HepG2 (cell line): ENCODE measurements around the gene PRSS50. TPM values are rescaled to one million over a fixed set of nuclear protein-coding genes. Genes with fewer than 3 reads are reported as not detected.

Experiments
- ATAC-seq: fragments of 200-7000 bp; cut with Tn5 transposase; 3 replicates; pipeline ENCODE4 v1.9.1; 2020; ENCODE audit warnings: mild to moderate bottlenecking, moderate library complexity
- BruUV-seq: library from RNA; stranded (reverse); fragments of 400-500 nt; replicated peaks from 2 replicates; lab custom pipeline; 2021; lab: Mats Ljungman, UMichigan
- CTCF ChIA-PET: fragments of 300-600 bp; formaldehyde crosslinking; extraction: SDS; loops from one replicate; lab custom pipeline; 2021; ENCODE audit warnings: low total read pairs, inconsistent platforms, low intra/inter-chr PET ratio; lab: Yijun Ruan, JAX
- POLR2A ChIA-PET: fragments of 350-600 bp; sonication (Branson Sonifier 250); formaldehyde crosslinking; loops from one replicate; lab custom pipeline; 2020; ENCODE audit warnings: antibody characterized with exemption, inconsistent platforms; lab: Yijun Ruan, JAX
- DNase-seq: peaks from one replicate; pipeline ENCODE4 v3.0.0-alpha.2; 2015; ENCODE audit warnings: low spot score
- FAIRE-seq: peaks from 3 replicates; lab custom pipeline; 2011; peaks lifted over from hg19 to GRCh38; lab: Jason Lieb, UNC
- H2AFZ ChIP-seq: one replicate; pipeline ENCODE4 v1.6.1; 2011; ENCODE audit warnings: low read length, inconsistent platforms
- H3K27ac ChIP-seq: fragments of 300-600 bp; 3 replicates; pipeline ENCODE4 v1.8.0; 2011; ENCODE audit warnings: mixed run types, mild to moderate bottlenecking, mixed read lengths, low read length, inconsistent platforms; ENCODE audit not compliant: insufficient read depth; ENCODE audit errors: extremely low read length
- H3K27me3 ChIP-seq, 2 experiments: fragments of 200-600 bp in 1 of 2; 2 replicates in 1 of 2; 3 replicates in 1 of 2; pipeline versions ENCODE4 v1.6.0 to v1.8.0; 2011; ENCODE audit warnings: low read length in 2 of 2, mild to moderate bottlenecking in 2 of 2, moderate library complexity in 2 of 2, inconsistent platforms in 1 of 2; ENCODE audit not compliant: insufficient read depth in 2 of 2, control insufficient read depth in 1 of 2
- H3K36me3 ChIP-seq, 2 experiments: fragments of 200-600 bp in 1 of 2; replicated peaks in 1 of 2; 2 replicates in 1 of 2; 3 replicates in 1 of 2; pipeline versions ENCODE4 v1.5.1 to v1.8.0; 2011; ENCODE audit warnings: low read length in 2 of 2, inconsistent platforms in 1 of 2; ENCODE audit not compliant: insufficient read depth in 2 of 2, control insufficient read depth in 1 of 2
- H3K4me1 ChIP-seq: 2 replicates; pipeline ENCODE4 v1.5.1; 2012; ENCODE audit warnings: low read length, inconsistent platforms; ENCODE audit not compliant: insufficient read depth
- H3K4me2 ChIP-seq: 2 replicates; pipeline ENCODE4 v1.6.0; 2011; ENCODE audit warnings: low read depth, low read length, inconsistent platforms
- H3K4me3 ChIP-seq, 3 experiments: fragments of 200-600 bp in 1 of 3; sonication (generic), shearing (Covaris generic) in 1 of 3; replicated peaks in 1 of 3; 2 replicates each; pipeline ENCODE4 v1.5.1; 2011 to 2016; ENCODE audit warnings: low read length in 3 of 3, inconsistent platforms in 2 of 3, low read depth in 2 of 3, mild to moderate bottlenecking in 2 of 3, control low read depth in 1 of 3, mixed read lengths in 1 of 3; ENCODE audit not compliant: insufficient read depth in 1 of 3
- H3K79me2 ChIP-seq: one replicate; pipeline ENCODE4 v1.6.1; 2011; ENCODE audit warnings: low read length, inconsistent platforms; ENCODE audit not compliant: insufficient read depth
- H3K9ac ChIP-seq: 2 replicates; pipeline ENCODE4 v1.6.0; 2011; ENCODE audit warnings: mild to moderate bottlenecking, low read depth, low read length, inconsistent platforms; ENCODE audit not compliant: insufficient read depth
- H3K9me3 ChIP-seq: 2 replicates; pipeline ENCODE4 v1.5.1; 2012; ENCODE audit warnings: mild to moderate bottlenecking, low read length
- H4K20me1 ChIP-seq: 2 replicates; pipeline ENCODE4 v1.6.0; 2011; ENCODE audit warnings: inconsistent platforms, mild to moderate bottlenecking, low read length, moderate library complexity; ENCODE audit not compliant: insufficient read depth
- JARID2 ChIP-seq: sonication (generic); formaldehyde crosslinking; IDR thresholded peaks from 2 replicates; pipeline ENCODE4 v1.8.1; 2023; ENCODE audit warnings: missing genetic modification reagents, inconsistent platforms; ENCODE audit not compliant: insufficient replicate concordance
- LCORL ChIP-seq, 2 experiments: fragments of 450-650 bp in 1 of 2; sonication (generic) in 1 of 2; formaldehyde crosslinking in 1 of 2; IDR thresholded peaks; 2 replicates each; pipeline versions ENCODE4 v1.5.0 to v1.6.1; 2017 to 2020; ENCODE audit warnings: antibody characterized with exemption in 1 of 2, missing genetic modification reagents in 1 of 2
- POLR2AphosphoS5 ChIP-seq: IDR thresholded peaks from 2 replicates; pipeline ENCODE4 v1.6.1; 2012; ENCODE audit warnings: low read depth, low read length
- SP2 ChIP-seq: sonication (generic); formaldehyde crosslinking; IDR thresholded peaks from 2 replicates; pipeline ENCODE4 v1.5.1; 2020; ENCODE audit warnings: mild to moderate bottlenecking, missing genetic modification reagents
- ZKSCAN8 ChIP-seq: IDR thresholded peaks from 2 replicates; pipeline ENCODE4 v1.6.1; 2016; ENCODE audit warnings: borderline replicate concordance, missing genetic modification reagents, missing compliant biosample characterization
- ZNF75D ChIP-seq: sonication (generic); formaldehyde crosslinking; IDR thresholded peaks from 2 replicates; pipeline ENCODE4 v1.8.1; 2023; ENCODE audit warnings: missing genetic modification reagents, mild to moderate bottlenecking, borderline replicate concordance
- WGBS: methylation state at CpG from one replicate; pipeline ENCODE4 v1.1.6; 2017; ENCODE audit warnings: low lambda C conversion rate; 5-methylcytosine and 5-hydroxymethylcytosine counted together
- in situ Hi-C: cut with HindIII; loops from 2 replicates; pipeline ENCODE4 v1.10.0; 2017; ENCODE audit warnings: low pct_unique_long_range_greater_than_20kb; ENCODE audit not compliant: extremely low pct_ligation_motif_present
- intact Hi-C: fragments of 100-400 bp; cut with micrococcal nuclease; formaldehyde crosslinking; loops from one replicate; pipeline ENCODE4 v1.10.0; 2022; ENCODE audit not compliant: unreplicated experiment
- polyA plus RNA-seq, 8 experiments: library from polyadenylated mRNA; depleted of rRNA in 3 of 8; stranded (reverse) in 7 of 8; unstranded in 1 of 8; fragments of >200 nt; fragmentation: Illumina TruSeq in 4 of 8; extraction: Trizol in 4 of 8; gene quantifications; 2 replicates each; pipeline versions ENCODE4 v1.2.1 to v1.2.3, GENCODE V29; 2011 to 2016; ENCODE audit warnings: low read depth in 4 of 8, missing spikeins in 1 of 8, mixed read lengths in 1 of 8; ENCODE audit not compliant: insufficient read depth in 1 of 8
- total RNA-seq, 5 experiments: library from RNA; depleted of rRNA; stranded (reverse); fragments of >200 nt; fragmentation: Illumina TruSeq; extraction: Trizol; gene quantifications; 2 replicates each; pipeline ENCODE4 v1.2.3, GENCODE V29; 2016; ENCODE audit warnings: low read depth in 1 of 5
- TF ChIP-seq, protein P1 (sequence below): fragments of 450-650 bp; IDR thresholded peaks from 2 replicates; pipeline ENCODE4 v1.6.1; 2016
- TF ChIP-seq, protein P2 (sequence below): sonication (generic); formaldehyde crosslinking; IDR thresholded peaks from 2 replicates; pipeline ENCODE4 v1.4.0; 2020; ENCODE audit warnings: mild to moderate bottlenecking, missing genetic modification reagents
- TF ChIP-seq, protein P3 (sequence below): IDR thresholded peaks from 2 replicates; pipeline ENCODE4 v1.6.1; 2012; ENCODE audit warnings: low read length, improper control_type of control experiment

Gene PRSS50
- total and polyA plus RNA-seq, 2 of the 13 experiments (the other 11 are each of a cell fraction or from before 2014, with no cell fraction given) = not detected

- BruUV-seq = no TSS peak
- ChIA-PET CTCF (interaction anchor here (1.4 kb wide), 1 partner anchor 207 kb away, joined by 5 read pairs; no protein-coding TSS in a partner anchor), POLR2A (no interaction called here)
- no peak overlapping the region for H3K4me3 ChIP-seq
- no peak overlapping the region for H2AFZ ChIP-seq
- no peak for FAIRE-seq
- H3K4me2 ChIP-seq = no peak overlapping the region
- H4K20me1 ChIP-seq = no peaks in the 10 kb centered on the region
- no peak overlapping the region for H3K9ac ChIP-seq
- no peaks in the 10 kb centered on the region for H3K36me3 ChIP-seq
- no peak overlapping the region for H3K27ac ChIP-seq
- in situ Hi-C loops = no loop called here
- TF ChIP-seq ZNF75D (CRISPR knock-in tag) (no peak), SP2 (CRISPR knock-in tag) (no peak), JARID2 (CRISPR knock-in tag) (no peak), POLR2AphosphoS5 (no peak), ZKSCAN8 (no peak), LCORL (IDR thresholded peaks at IDR 0.05) (peak; percentile 34; the same call in 1 of the 2 replicates), LCORL (CRISPR knock-in tag; IDR thresholded peaks at IDR 0.05) (no peak)
- TF ChIP-seq, protein P1, sequence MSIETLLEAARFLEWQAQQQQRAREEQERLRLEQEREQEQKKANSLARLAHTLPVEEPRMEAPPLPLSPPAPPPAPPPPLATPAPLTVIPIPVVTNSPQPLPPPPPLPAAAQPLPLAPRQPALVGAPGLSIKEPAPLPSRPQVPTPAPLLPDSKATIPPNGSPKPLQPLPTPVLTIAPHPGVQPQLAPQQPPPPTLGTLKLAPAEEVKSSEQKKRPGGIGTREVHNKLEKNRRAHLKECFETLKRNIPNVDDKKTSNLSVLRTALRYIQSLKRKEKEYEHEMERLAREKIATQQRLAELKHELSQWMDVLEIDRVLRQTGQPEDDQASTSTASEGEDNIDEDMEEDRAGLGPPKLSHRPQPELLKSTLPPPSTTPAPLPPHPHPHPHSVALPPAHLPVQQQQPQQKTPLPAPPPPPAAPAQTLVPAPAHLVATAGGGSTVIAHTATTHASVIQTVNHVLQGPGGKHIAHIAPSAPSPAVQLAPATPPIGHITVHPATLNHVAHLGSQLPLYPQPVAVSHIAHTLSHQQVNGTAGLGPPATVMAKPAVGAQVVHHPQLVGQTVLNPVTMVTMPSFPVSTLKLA = peak; percentile 92
- TF ChIP-seq, protein P2, sequence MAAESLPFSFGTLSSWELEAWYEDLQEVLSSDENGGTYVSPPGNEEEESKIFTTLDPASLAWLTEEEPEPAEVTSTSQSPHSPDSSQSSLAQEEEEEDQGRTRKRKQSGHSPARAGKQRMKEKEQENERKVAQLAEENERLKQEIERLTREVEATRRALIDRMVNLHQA (CRISPR knock-in tag) = no peak
- TF ChIP-seq, protein P3, sequence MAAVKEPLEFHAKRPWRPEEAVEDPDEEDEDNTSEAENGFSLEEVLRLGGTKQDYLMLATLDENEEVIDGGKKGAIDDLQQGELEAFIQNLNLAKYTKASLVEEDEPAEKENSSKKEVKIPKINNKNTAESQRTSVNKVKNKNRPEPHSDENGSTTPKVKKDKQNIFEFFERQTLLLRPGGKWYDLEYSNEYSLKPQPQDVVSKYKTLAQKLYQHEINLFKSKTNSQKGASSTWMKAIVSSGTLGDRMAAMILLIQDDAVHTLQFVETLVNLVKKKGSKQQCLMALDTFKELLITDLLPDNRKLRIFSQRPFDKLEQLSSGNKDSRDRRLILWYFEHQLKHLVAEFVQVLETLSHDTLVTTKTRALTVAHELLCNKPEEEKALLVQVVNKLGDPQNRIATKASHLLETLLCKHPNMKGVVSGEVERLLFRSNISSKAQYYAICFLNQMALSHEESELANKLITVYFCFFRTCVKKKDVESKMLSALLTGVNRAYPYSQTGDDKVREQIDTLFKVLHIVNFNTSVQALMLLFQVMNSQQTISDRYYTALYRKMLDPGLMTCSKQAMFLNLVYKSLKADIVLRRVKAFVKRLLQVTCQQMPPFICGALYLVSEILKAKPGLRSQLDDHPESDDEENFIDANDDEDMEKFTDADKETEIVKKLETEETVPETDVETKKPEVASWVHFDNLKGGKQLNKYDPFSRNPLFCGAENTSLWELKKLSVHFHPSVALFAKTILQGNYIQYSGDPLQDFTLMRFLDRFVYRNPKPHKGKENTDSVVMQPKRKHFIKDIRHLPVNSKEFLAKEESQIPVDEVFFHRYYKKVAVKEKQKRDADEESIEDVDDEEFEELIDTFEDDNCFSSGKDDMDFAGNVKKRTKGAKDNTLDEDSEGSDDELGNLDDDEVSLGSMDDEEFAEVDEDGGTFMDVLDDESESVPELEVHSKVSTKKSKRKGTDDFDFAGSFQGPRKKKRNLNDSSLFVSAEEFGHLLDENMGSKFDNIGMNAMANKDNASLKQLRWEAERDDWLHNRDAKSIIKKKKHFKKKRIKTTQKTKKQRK = no peak
- no peaks in the 10 kb centered on the region for H3K4me1 ChIP-seq
- intact Hi-C loops = no loop called here
- ATAC-seq = no peak
- peaks cover 0 to 10% of the 10 kb centered on the region in 2 experiments; a peak in 2 of 5 replicates for H3K27me3 ChIP-seq
- no peaks in the 10 kb centered on the region for H3K9me3 ChIP-seq
- H3K79me2 ChIP-seq = no peaks in the 10 kb centered on the region
- no peak for DNase-seq
- WGBS = 86% methylated on average over 1 of the region's 4 CpGs
Measured at GRCh38 chr3:46695962-46696894, 21.4 kb downstream of the PRSS50 start.
